GM23338 (cell line): ENCODE data around the gene ICAM1. TPM values are rescaled to one million over a fixed set of nuclear protein-coding genes. Genes with fewer than 3 reads are reported as not detected.

ENCODE experiments used
- ATAC-seq: fragments of 200-7000 bp; cut with Tn5 transposase; 3 replicates; pipeline ENCODE4 v1.9.1; 2020
- DNase-seq: peaks from one replicate; pipeline ENCODE4 v3.0.0-alpha.2; 2015; ENCODE audit warnings: low spot score
- H2AFZ ChIP-seq: fragments of 200-600 bp; sonication (generic); 2 replicates; pipeline ENCODE4 v1.8.0; 2016; ENCODE audit warnings: antibody characterized with exemption, mild to moderate bottlenecking, moderate library complexity
- H3F3A ChIP-seq: fragments of 200-600 bp; sonication (generic); replicated peaks from 2 replicates; pipeline ENCODE4 v1.8.0; 2017; ENCODE audit warnings: antibody characterized with exemption, mixed run types, low read depth
- H3K27ac ChIP-seq: fragments of 200-600 bp; sonication (generic); 2 replicates; pipeline ENCODE4 v1.6.1; 2016; ENCODE audit warnings: low read depth
- H3K27me3 ChIP-seq: fragments of 200-600 bp; sonication (generic); 2 replicates; pipeline ENCODE4 v1.8.0; 2016; ENCODE audit warnings: mild to moderate bottlenecking, mixed run types, moderate library complexity; ENCODE audit not compliant: insufficient read depth
- H3K36me3 ChIP-seq: fragments of 200-600 bp; sonication (generic); 2 replicates; pipeline ENCODE4 v1.8.0; 2016; ENCODE audit warnings: mild to moderate bottlenecking; ENCODE audit not compliant: insufficient read depth
- H3K4me1 ChIP-seq: fragments of 200-600 bp; sonication (generic); 2 replicates; pipeline ENCODE4 v1.8.0; 2016; ENCODE audit warnings: mild to moderate bottlenecking, moderate library complexity; ENCODE audit not compliant: insufficient read depth
- H3K4me2 ChIP-seq: fragments of 200-600 bp; sonication (generic); 2 replicates; pipeline ENCODE4 v1.7.1; 2017; ENCODE audit warnings: mixed run types
- H3K4me3 ChIP-seq: fragments of 200-600 bp; sonication (generic); 2 replicates; pipeline ENCODE4 v1.6.1; 2016; ENCODE audit warnings: mixed run types
- H3K79me2 ChIP-seq: fragments of 200-600 bp; sonication (generic); replicated peaks from 2 replicates; pipeline ENCODE4 v1.8.0; 2017; ENCODE audit warnings: mild to moderate bottlenecking; ENCODE audit not compliant: insufficient read depth
- H3K9me2 ChIP-seq: fragments of 200-600 bp; sonication (generic); 2 replicates; pipeline ENCODE4 v1.8.0; 2017; ENCODE audit not compliant: insufficient read depth
- H4K20me1 ChIP-seq: fragments of 200-600 bp; sonication (generic); replicated peaks from 2 replicates; pipeline ENCODE4 v1.8.0; 2017; ENCODE audit warnings: mild to moderate bottlenecking; ENCODE audit not compliant: insufficient read depth
- H3K27ac Mint-ChIP-seq: 2 replicates; pipeline ENCODE4 v1.8.0; 2020; ENCODE audit warnings: inconsistent platforms, mild to moderate bottlenecking, moderate library complexity, mixed read lengths
- H3K27me3 Mint-ChIP-seq: 3 replicates; pipeline ENCODE4 v1.8.0; 2022; ENCODE audit warnings: low read depth, mild to moderate bottlenecking, moderate library complexity, mixed read lengths, inconsistent platforms; ENCODE audit not compliant: insufficient read depth, poor library complexity
- H3K36me3 Mint-ChIP-seq: 3 replicates; pipeline ENCODE4 v1.8.0; 2021; ENCODE audit warnings: low read depth, mild to moderate bottlenecking, inconsistent platforms, moderate library complexity, mixed read lengths
- H3K4me1 Mint-ChIP-seq: 3 replicates; pipeline ENCODE4 v1.8.0; 2020; ENCODE audit warnings: mild to moderate bottlenecking, inconsistent platforms, mixed read lengths
- H3K4me3 Mint-ChIP-seq: 3 replicates; pipeline ENCODE4 v1.8.0; 2021; ENCODE audit warnings: moderate library complexity, mild to moderate bottlenecking, inconsistent platforms, mixed read lengths
- H3K9me3 Mint-ChIP-seq: 3 replicates; pipeline ENCODE4 v1.8.0; 2020; ENCODE audit warnings: moderate library complexity, mild to moderate bottlenecking, inconsistent platforms, mixed read lengths
- CREB1 ChIP-seq: fragments of 250-450 bp; sonication (Bioruptor Pico); IDR thresholded peaks from 2 replicates; pipeline ENCODE4 v1.5.0; 2020; ENCODE audit warnings: low read depth, mild to moderate bottlenecking, moderate library complexity
- EZH2 ChIP-seq: fragments of 200-600 bp; sonication (generic); IDR thresholded peaks from one replicate; pipeline ENCODE4 v1.8.0; 2017; ENCODE audit warnings: antibody characterized with exemption, mild to moderate bottlenecking, low read depth; ENCODE audit not compliant: unreplicated experiment
- EZH2phosphoT487 ChIP-seq: fragments of 200-600 bp; sonication (generic); IDR thresholded peaks from one replicate; pipeline ENCODE4 v1.8.1; 2018; ENCODE audit warnings: antibody characterized with exemption; ENCODE audit not compliant: unreplicated experiment
- JUNB ChIP-seq: IDR thresholded peaks from one replicate; pipeline ENCODE4 v1.6.1; 2016; ENCODE audit warnings: antibody characterized with exemption; ENCODE audit not compliant: unreplicated experiment
- NANOG ChIP-seq: IDR thresholded peaks from 2 replicates; pipeline ENCODE4 v1.6.1; 2016; ENCODE audit warnings: antibody characterized with exemption, borderline replicate concordance
- POLR2AphosphoS5 ChIP-seq: IDR thresholded peaks from 2 replicates; pipeline ENCODE4 v1.6.1; 2016; ENCODE audit warnings: antibody characterized with exemption, low read depth
- STAT1 ChIP-seq: IDR thresholded peaks from one replicate; pipeline ENCODE4 v1.6.1; 2016; ENCODE audit warnings: antibody characterized with exemption; ENCODE audit not compliant: unreplicated experiment
- ZNF114 ChIP-seq: fragments of 250-450 bp; sonication (Bioruptor Pico); IDR thresholded peaks from 2 replicates; pipeline ENCODE4 v1.5.0; 2020; ENCODE audit warnings: mild to moderate bottlenecking, moderate library complexity
- polyA plus RNA-seq: library from polyadenylated mRNA; unstranded; fragments of >200 nt; fragmentation: Nextera tagmentation; extraction: Ambion mirVana; gene quantifications from 2 replicates; pipeline ENCODE4 v1.2.1, GENCODE V29; 2016
- total RNA-seq: library from RNA; depleted of rRNA; stranded (reverse); fragments of >200 nt; shearing (Covaris generic); gene quantifications from 2 replicates; pipeline ENCODE4 v1.2.3, GENCODE V29; 2014
- TF ChIP-seq, protein P1 (sequence below): fragments of 250-450 bp; sonication (Bioruptor Pico); IDR thresholded peaks from 2 replicates; pipeline ENCODE4 v1.5.0; 2020; ENCODE audit warnings: mild to moderate bottlenecking, moderate library complexity
- TF ChIP-seq, protein P2 (sequence below): IDR thresholded peaks from 2 replicates; pipeline ENCODE4 v1.6.1; 2016; ENCODE audit warnings: antibody characterized with exemption

The ICAM1 gene
- total and polyA plus RNA-seq, 2 experiments from 2014 or later, result 1.6 to 3.5 TPM

DNA sequence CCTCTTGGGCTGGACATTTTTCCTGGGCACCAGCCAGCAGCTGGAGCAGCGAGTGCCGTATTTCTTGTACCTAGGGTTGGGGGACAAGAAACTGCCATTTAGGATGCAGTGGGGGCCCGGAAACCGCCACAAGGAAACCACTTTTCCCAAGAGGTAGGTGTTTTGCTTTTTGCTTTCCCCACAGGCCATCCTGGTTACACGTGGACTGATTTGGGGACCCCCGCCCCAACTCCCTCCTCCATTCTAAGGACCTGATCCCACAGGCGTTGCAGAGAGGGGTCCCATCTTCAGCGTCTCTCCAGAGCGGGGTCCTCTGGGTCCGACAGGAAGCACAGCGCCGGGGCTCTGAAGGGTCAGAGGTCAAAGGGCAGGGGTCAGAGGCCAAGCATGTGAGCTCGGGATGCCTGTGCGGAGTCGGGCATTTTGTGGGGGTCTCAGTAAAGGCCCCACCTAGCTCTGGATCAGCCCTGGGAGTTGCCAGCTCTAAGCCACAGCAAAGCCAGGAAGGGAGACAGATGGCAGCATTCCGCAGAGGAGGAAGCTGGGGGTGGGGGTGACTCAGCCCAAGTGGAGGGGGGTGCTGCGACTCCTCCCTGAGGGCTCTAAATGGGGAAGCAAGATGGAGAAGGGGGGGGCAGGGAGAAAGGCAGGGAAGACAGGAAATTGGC lies 34.4 kb downstream of the ICAM1 start:
- H2AFZ ChIP-seq, result no peak overlapping the region
- no peaks in the 10 kb centered on the region for H3K36me3 ChIP-seq
- no peaks in the 10 kb centered on the region for H3K27me3 ChIP-seq
- H3K4me1 Mint-ChIP-seq, result no peaks in the 10 kb centered on the region
- no peak overlapping the region for H3K4me3 Mint-ChIP-seq
- DNase-seq (no peak), ATAC-seq (no peak)
- no peak overlapping the region for H3K27ac Mint-ChIP-seq
- TF ChIP-seq EZH2phosphoT487, result no peak
- TF ChIP-seq CREB1 (CRISPR knock-in tag), result no peak
- TF ChIP-seq, protein P1, sequence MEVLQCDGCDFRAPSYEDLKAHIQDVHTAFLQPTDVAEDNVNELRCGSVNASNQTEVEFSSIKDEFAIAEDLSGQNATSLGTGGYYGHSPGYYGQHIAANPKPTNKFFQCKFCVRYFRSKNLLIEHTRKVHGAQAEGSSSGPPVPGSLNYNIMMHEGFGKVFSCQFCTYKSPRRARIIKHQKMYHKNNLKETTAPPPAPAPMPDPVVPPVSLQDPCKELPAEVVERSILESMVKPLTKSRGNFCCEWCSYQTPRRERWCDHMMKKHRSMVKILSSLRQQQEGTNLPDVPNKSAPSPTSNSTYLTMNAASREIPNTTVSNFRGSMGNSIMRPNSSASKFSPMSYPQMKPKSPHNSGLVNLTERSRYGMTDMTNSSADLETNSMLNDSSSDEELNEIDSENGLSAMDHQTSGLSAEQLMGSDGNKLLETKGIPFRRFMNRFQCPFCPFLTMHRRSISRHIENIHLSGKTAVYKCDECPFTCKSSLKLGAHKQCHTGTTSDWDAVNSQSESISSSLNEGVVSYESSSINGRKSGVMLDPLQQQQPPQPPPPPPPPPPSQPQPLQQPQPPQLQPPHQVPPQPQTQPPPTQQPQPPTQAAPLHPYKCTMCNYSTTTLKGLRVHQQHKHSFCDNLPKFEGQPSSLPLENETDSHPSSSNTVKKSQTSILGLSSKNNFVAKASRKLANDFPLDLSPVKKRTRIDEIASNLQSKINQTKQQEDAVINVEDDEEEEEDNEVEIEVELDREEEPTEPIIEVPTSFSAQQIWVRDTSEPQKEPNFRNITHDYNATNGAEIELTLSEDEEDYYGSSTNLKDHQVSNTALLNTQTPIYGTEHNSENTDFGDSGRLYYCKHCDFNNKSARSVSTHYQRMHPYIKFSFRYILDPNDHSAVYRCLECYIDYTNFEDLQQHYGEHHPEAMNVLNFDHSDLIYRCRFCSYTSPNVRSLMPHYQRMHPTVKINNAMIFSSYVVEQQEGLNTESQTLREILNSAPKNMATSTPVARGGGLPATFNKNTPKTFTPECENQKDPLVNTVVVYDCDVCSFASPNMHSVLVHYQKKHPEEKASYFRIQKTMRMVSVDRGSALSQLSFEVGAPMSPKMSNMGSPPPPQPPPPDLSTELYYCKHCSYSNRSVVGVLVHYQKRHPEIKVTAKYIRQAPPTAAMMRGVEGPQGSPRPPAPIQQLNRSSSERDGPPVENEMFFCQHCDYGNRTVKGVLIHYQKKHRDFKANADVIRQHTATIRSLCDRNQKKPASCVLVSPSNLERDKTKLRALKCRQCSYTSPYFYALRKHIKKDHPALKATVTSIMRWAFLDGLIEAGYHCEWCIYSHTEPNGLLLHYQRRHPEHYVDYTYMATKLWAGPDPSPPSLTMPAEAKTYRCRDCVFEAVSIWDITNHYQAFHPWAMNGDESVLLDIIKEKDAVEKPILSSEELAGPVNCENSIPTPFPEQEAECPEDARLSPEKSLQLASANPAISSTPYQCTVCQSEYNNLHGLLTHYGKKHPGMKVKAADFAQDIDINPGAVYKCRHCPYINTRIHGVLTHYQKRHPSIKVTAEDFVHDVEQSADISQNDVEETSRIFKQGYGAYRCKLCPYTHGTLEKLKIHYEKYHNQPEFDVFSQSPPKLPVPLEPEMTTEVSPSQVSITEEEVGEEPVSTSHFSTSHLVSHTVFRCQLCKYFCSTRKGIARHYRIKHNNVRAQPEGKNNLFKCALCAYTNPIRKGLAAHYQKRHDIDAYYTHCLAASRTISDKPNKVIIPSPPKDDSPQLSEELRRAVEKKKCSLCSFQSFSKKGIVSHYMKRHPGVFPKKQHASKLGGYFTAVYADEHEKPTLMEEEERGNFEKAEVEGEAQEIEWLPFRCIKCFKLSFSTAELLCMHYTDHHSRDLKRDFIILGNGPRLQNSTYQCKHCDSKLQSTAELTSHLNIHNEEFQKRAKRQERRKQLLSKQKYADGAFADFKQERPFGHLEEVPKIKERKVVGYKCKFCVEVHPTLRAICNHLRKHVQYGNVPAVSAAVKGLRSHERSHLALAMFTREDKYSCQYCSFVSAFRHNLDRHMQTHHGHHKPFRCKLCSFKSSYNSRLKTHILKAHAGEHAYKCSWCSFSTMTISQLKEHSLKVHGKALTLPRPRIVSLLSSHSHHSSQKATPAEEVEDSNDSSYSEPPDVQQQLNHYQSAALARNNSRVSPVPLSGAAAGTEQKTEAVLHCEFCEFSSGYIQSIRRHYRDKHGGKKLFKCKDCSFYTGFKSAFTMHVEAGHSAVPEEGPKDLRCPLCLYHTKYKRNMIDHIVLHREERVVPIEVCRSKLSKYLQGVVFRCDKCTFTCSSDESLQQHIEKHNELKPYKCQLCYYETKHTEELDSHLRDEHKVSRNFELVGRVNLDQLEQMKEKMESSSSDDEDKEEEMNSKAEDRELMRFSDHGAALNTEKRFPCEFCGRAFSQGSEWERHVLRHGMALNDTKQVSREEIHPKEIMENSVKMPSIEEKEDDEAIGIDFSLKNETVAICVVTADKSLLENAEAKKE (CRISPR knock-in tag), result no peak
- TF ChIP-seq EZH2, result no peak
- no peak for TF ChIP-seq ZNF114 (CRISPR knock-in tag)
- no peak for TF ChIP-seq JUNB
- no peak for TF ChIP-seq NANOG
- TF ChIP-seq, protein P2, sequence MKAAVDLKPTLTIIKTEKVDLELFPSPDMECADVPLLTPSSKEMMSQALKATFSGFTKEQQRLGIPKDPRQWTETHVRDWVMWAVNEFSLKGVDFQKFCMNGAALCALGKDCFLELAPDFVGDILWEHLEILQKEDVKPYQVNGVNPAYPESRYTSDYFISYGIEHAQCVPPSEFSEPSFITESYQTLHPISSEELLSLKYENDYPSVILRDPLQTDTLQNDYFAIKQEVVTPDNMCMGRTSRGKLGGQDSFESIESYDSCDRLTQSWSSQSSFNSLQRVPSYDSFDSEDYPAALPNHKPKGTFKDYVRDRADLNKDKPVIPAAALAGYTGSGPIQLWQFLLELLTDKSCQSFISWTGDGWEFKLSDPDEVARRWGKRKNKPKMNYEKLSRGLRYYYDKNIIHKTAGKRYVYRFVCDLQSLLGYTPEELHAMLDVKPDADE, result no peak
- TF ChIP-seq STAT1, result no peak
- TF ChIP-seq POLR2AphosphoS5, result no peak
- H3K4me2 ChIP-seq, result no peak overlapping the region
- H3K36me3 Mint-ChIP-seq, result no peaks in the 10 kb centered on the region
- H3K79me2 ChIP-seq, result no peaks in the 10 kb centered on the region
- no peaks in the 10 kb centered on the region for H3F3A ChIP-seq
- H3K27ac ChIP-seq, result no peak overlapping the region
- no peaks in the 10 kb centered on the region for H3K9me3 Mint-ChIP-seq
- H4K20me1 ChIP-seq, result no peaks in the 10 kb centered on the region
- no peaks in the 10 kb centered on the region for H3K4me1 ChIP-seq
- H3K9me2 ChIP-seq, result no peaks in the 10 kb centered on the region
- peaks cover 23% of the 10 kb centered on the region for H3K27me3 Mint-ChIP-seq
- H3K4me3 ChIP-seq, result no peak overlapping the region
